ENCODE data around the gene DLEC1.

DNA sequence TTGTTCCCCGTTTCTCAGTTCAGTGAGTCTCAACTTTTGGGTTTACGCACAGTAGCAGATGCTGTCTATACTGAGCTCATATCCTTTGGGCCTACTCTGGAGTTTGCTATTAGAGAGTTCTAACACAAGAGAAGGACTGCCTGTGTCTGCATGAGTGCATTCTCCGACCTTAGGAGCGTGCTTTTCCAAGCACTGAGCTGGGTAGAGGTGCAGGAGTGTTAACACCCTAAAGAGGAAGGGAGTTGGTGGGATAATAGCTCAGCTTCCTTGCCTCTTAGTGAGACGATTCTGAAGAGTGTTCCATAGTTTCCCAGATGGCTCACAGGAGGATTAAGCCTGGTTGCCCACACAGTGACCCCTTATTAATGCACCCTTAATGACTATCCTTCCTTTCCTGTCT, 119.5 kb downstream of the DLEC1 start:
- TF ChIP-seq CTCF (IDR thresholded peaks at IDR 0.05; ENCODE audit: insufficient read depth, low read depth, low read length) (no peak), EZH2 (IDR thresholded peaks at IDR 0.05; ENCODE audit: insufficient read depth, low read length) (no peak)
